OCI-LY7 (cell line): ENCODE measurements around the gene SETD3. TPM values are rescaled to one million over a fixed set of nuclear protein-coding genes. Genes with fewer than 3 reads are reported as not detected.

ENCODE experiments used
- BruUV-seq: library from RNA; stranded (reverse); fragments of 400-500 nt; replicated peaks from 2 replicates; lab custom pipeline; 2021; lab: Mats Ljungman, UMichigan
- CTCF ChIA-PET: fragments of 300-600 bp; sonication (Branson Sonifier 250); formaldehyde crosslinking; loops from one replicate; lab custom pipeline; 2022; ENCODE audit warnings: antibody characterized with exemption; ENCODE audit not compliant: unreplicated experiment; lab: Charles Lee
- POLR2A ChIA-PET: fragments of 300-600 bp; sonication (Branson Sonifier 250); formaldehyde crosslinking; loops from one replicate; lab custom pipeline; 2022; ENCODE audit warnings: antibody characterized with exemption; lab: Charles Lee
- DNase-seq: peaks from one replicate; pipeline ENCODE4 v3.0.0-alpha.2; 2015; ENCODE audit warnings: low spot score
- H2AFZ ChIP-seq: fragments of 200-600 bp; sonication (generic), shearing (Covaris generic); 2 replicates; pipeline ENCODE4 v1.6.1; 2014; ENCODE audit warnings: mild to moderate bottlenecking, antibody characterized with exemption, low read length, moderate library complexity
- H3K27ac ChIP-seq: fragments of 200-600 bp; sonication (generic); 2 replicates; pipeline ENCODE4 v1.5.1; 2014; ENCODE audit warnings: mixed run types, low read depth, mild to moderate bottlenecking, moderate library complexity, low read length, inconsistent platforms; ENCODE audit not compliant: poor library complexity, severe bottlenecking
- H3K36me3 ChIP-seq: fragments of 200-600 bp; sonication (generic); 2 replicates; pipeline ENCODE4 v1.6.1; 2014; ENCODE audit warnings: mild to moderate bottlenecking, antibody characterized with exemption, low read length, moderate library complexity, mixed read lengths; ENCODE audit not compliant: insufficient read depth
- H3K4me1 ChIP-seq: fragments of 200-600 bp; sonication (generic); 2 replicates; pipeline ENCODE4 v1.5.1; 2014; ENCODE audit warnings: mild to moderate bottlenecking, low read length; ENCODE audit not compliant: insufficient read depth, poor library complexity, severe bottlenecking
- H3K4me2 ChIP-seq: fragments of 200-600 bp; sonication (generic); 2 replicates; pipeline ENCODE4 v1.6.1; 2014; ENCODE audit warnings: mild to moderate bottlenecking, low read length
- H3K4me3 ChIP-seq: fragments of 200-600 bp; sonication (generic); 2 replicates; pipeline ENCODE4 v1.5.1; 2014; ENCODE audit warnings: mild to moderate bottlenecking, low read depth, low read length; ENCODE audit not compliant: poor library complexity, severe bottlenecking
- H3K79me2 ChIP-seq: fragments of 200-600 bp; sonication (generic); 2 replicates; pipeline ENCODE4 v1.6.1; 2016; ENCODE audit warnings: low read depth, mild to moderate bottlenecking, low read length, moderate library complexity, mixed read lengths; ENCODE audit not compliant: insufficient read depth
- H3K9me2 ChIP-seq: fragments of 200-600 bp; sonication (generic); 2 replicates; pipeline ENCODE4 v1.6.1; 2016; ENCODE audit warnings: mild to moderate bottlenecking, low read length, mixed read lengths; ENCODE audit not compliant: insufficient read depth
- H3K9me3 ChIP-seq: fragments of 200-600 bp; sonication (generic); 2 replicates; pipeline ENCODE4 v1.6.1; 2014; ENCODE audit warnings: mild to moderate bottlenecking, mixed run types, low read length, mixed read lengths
- H4K20me1 ChIP-seq: fragments of 200-600 bp; sonication (generic); 2 replicates; pipeline ENCODE4 v1.6.1; 2014; ENCODE audit warnings: mild to moderate bottlenecking, antibody characterized with exemption, low read length, moderate library complexity, mixed read lengths; ENCODE audit not compliant: insufficient read depth
- CTCF ChIP-seq: fragments of 200-600 bp; sonication (generic); conservative IDR thresholded peaks from 2 replicates; pipeline ENCODE4 v1.5.1; 2014; ENCODE audit warnings: mild to moderate bottlenecking, antibody characterized with exemption, low read length, moderate library complexity, mixed read lengths
- EZH2phosphoT487 ChIP-seq: fragments of 200-600 bp; sonication (generic); IDR thresholded peaks from 2 replicates; pipeline ENCODE4 v1.6.1; 2018; ENCODE audit warnings: low read depth, borderline replicate concordance, mild to moderate bottlenecking, mixed run types, antibody characterized with exemption, low read length, moderate library complexity, mixed read lengths
- intact Hi-C: fragments of 100-400 bp; cut with micrococcal nuclease; formaldehyde crosslinking; loops from one replicate; pipeline ENCODE4 v1.10.0; 2022; ENCODE audit not compliant: unreplicated experiment
- total RNA-seq, 2 experiments: library from RNA; depleted of rRNA in 1 of 2; stranded (reverse); fragments of >200 nt in 1 of 2; shearing (Covaris generic) in 1 of 2; gene quantifications; 2 replicates each; pipeline ENCODE4 v1.2.3, GENCODE V29; 2014 to 2022

Gene SETD3
- total RNA-seq, 2 experiments from 2014 or later, result 42.4 to 65.5 TPM

DNA sequence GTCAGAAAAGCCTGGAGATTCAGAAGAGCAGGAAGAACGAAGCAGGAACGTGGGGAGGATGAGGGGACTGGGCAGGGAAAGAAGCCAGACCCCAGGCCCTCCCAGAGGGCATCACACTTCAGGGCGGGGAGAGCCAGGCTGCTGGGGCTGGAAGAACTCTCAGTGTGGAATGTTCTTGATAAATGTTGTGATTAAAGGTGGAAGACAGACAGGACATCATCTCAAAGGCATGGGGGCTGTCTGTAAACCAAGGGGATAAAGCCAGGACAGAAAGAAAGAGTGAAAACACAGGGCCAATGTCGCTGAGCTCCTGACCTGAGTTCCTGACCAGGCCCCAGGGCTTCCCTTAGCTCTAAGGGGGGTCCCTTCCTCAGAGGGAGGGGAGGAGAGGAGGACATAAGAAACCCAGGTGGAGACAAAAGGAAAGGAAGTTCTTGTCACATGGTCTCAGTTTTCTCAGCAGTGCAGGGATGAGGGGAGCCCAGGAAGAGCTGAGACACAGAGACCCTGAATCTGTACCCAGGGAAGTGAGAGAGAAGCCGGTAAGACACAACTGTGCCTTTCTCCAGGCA lies 56.3 kb downstream of the SETD3 start:
- ChIA-PET CTCF (interaction anchor here (1.1 kb wide), 1 partner anchor 9 kb away, joined by 4 read pairs; no protein-coding TSS in a partner anchor), POLR2A (interaction anchor here (0.6 to 2.8 kb wide), 4 partner anchors 8 to 56 kb away, joined by 3 to 11 read pairs (median 4); partner anchors contain the start of gene SETD3)
- Histone ChIP-seq H3K4me2 (peak overlapping the region; percentile 92), H3K27ac (peak overlapping the region; percentile 81), H2AFZ (peak overlapping the region; percentile 16; the same call in 1 of the 2 replicates), H3K4me1 (peaks cover 52% of the 10 kb centered on the region), H3K4me3 (peak overlapping the region; percentile 61), H3K79me2 (no peaks in the 10 kb centered on the region; the same call in 1 of the 2 replicates), H3K9me2 (no peaks in the 10 kb centered on the region), H3K9me3 (peaks cover 13% of the 10 kb centered on the region), H3K36me3 (peaks cover 26% of the 10 kb centered on the region), H4K20me1 (no peaks in the 10 kb centered on the region)
- DNase-seq, result peak; percentile 24
- no TSS peak for BruUV-seq
- no peak for TF ChIP-seq CTCF
- TF ChIP-seq EZH2phosphoT487, result no peak
- intact Hi-C loops, result no loop called here

DNA sequence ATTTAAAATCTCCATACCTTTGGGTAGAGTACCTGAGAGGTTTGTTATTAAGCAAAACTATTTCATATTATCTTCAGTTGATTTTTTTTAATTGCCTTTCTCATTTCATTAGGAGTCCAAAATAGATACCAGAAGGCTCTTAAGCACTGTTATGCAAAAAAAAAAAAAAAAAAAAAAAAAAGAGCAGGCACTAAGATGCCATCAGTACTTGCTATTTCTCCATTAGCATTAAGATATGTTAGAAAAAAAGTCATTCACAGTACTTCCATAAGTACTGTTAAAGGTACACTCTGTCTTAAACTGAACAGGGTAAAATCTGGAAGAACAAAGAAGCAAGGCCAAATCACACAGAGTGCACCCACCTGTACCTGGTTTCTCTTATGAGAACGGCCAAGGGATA lies 57.2 kb downstream of the SETD3 start:
- Histone ChIP-seq H3K4me2 (no peak overlapping the region), H2AFZ (no peak overlapping the region), H3K27ac (no peak overlapping the region), H3K4me3 (no peak overlapping the region), H3K9me2 (no peaks in the 10 kb centered on the region), H3K36me3 (peaks cover 16% of the 10 kb centered on the region), H3K79me2 (no peaks in the 10 kb centered on the region; the same call in 1 of the 2 replicates), H4K20me1 (no peaks in the 10 kb centered on the region), H3K9me3 (peaks cover 3% of the 10 kb centered on the region), H3K4me1 (peaks cover 51% of the 10 kb centered on the region)
- TF ChIP-seq CTCF (no peak), EZH2phosphoT487 (no peak)
- POLR2A ChIA-PET, result interaction anchor here (0.6 to 0.9 kb wide), 2 partner anchors 36 to 57 kb away, joined by 3 to 5 read pairs; partner anchors contain the start of gene SETD3
- BruUV-seq, result no TSS peak
- CTCF ChIA-PET, result no interaction called here
- intact Hi-C loops, result no loop called here
- DNase-seq, result no peak
